Measurements from ENCODE around the gene FER. TPM values are rescaled to one million over a fixed set of nuclear protein-coding genes. Genes with fewer than 3 reads are reported as not detected.

Gene FER
- total and polyA plus RNA-seq, 10 of the 15 experiments (the other 5 are each of a cell fraction or from before 2014, with no cell fraction given) = 4.4 to 19.1 (median 9.6) TPM

- TF ChIP-seq NKRF (conservative IDR thresholded peaks at IDR 0.05) (no peak), HCFC1 (IDR thresholded peaks at IDR 0.05; ENCODE audit: low read length) (no peak), SREBF1 (IDR thresholded peaks at IDR 0.05; ENCODE audit: low read length) (no peak)
Measured at GRCh38 chr5:108728566-108729241, 19.0 kb upstream of the FER start (continued).

GRCh38 chr5:108729242-108729615 is 18.5 kb upstream of the FER start:
- H3K79me2 ChIP-seq (ENCODE audit: control insufficient read depth, insufficient read depth, low read length) = peaks cover 1% of the 10 kb centered on the region; the same call in 1 of the 2 replicates
- H3K27me3 ChIP-seq (replicated peaks in 1 of 2; ENCODE audit: control insufficient read depth in 2 of 2, insufficient read depth in 2 of 2, low read length in 1 of 2) = no peaks in the 10 kb centered on the region
- 98% methylated on average over 8 of the region's 8 CpGs for WGBS (ENCODE audit: insufficient coverage, insufficient replicate concordance, low lambda C conversion rate, missing lambda C conversion rate)
- peak overlapping the region; percentile 67; the same call in 1 of the 2 replicates for H3K4me3 ChIP-seq
- SMC1A ChIA-PET (ENCODE audit: uncharacterized antibody, unreplicated experiment) = interaction anchor here (0.6 to 5.2 kb wide), 15 partner anchors 12 to 862 kb away, joined by 3 to 40 read pairs (median 4); partner anchors contain the start of gene FER
- H3K9ac ChIP-seq (ENCODE audit: control insufficient read depth, insufficient read depth, low read length) = no peak overlapping the region
- intact Hi-C loops (cut with micrococcal nuclease; ENCODE audit: unreplicated experiment) = loop anchor here (5.0 to 10.0 kb wide), 2 partner anchors 207 to 676 kb away; partner anchors contain the start of gene PJA2
- ATAC-seq (no peak), DNase-seq (ENCODE audit: low read depth, low spot score) (no peak), FAIRE-seq (no peak)
- H3K36me3 ChIP-seq (ENCODE audit: control insufficient read depth in 2 of 2, insufficient read depth in 2 of 2, low read length in 1 of 2) = no peaks in the 10 kb centered on the region
- RAD21 ChIA-PET (ENCODE audit: unreplicated experiment) = interaction anchor here (0.6 to 4.7 kb wide), 17 partner anchors 11 to 1341 kb away, joined by 3 to 32 read pairs (median 4); partner anchors contain the start of gene FER
- no peaks in the 10 kb centered on the region for H3K9me3 ChIP-seq (replicated peaks; ENCODE audit: control insufficient read depth, insufficient read depth, low read length)
- H4K20me1 ChIP-seq (ENCODE audit: control insufficient read depth, insufficient read depth) = no peaks in the 10 kb centered on the region
- peak overlapping the region; percentile 22 for H2AFZ ChIP-seq (ENCODE audit: control insufficient read depth, low read depth, low read length)
- POLR2A ChIA-PET = interaction anchor here (0.5 to 4.5 kb wide), 12 partner anchors 8 to 1455 kb away, joined by 3 to 42 read pairs (median 5); partner anchors contain the start of gene FER
- CTCF ChIA-PET = interaction anchor here (0.6 to 3.1 kb wide), 11 partner anchors 10 to 680 kb away, joined by 3 to 14 read pairs (median 4); partner anchors contain the start of gene PJA2
- in situ Hi-C loops (cut with MboI) = no loop called here
- peaks cover 28% of the 10 kb centered on the region for H3K4me1 ChIP-seq (ENCODE audit: control insufficient read depth, insufficient read depth, low read length)
- peak overlapping the region; percentile 92; the same call in 1 of the 2 replicates for H3K27ac ChIP-seq (ENCODE audit: control insufficient read depth, insufficient read depth)
- no TSS peak for BruUV-seq (replicated peaks)
- peak overlapping the region; percentile 84 for H3K4me2 ChIP-seq (ENCODE audit: control insufficient read depth, insufficient read depth)
- TF ChIP-seq ZBTB33 (IDR thresholded peaks at IDR 0.05) (no peak), NFYB (IDR thresholded peaks at IDR 0.05; ENCODE audit: insufficient read depth, low read depth, low read length) (no peak), ATF3 (IDR thresholded peaks at IDR 0.05; ENCODE audit: borderline replicate concordance, extremely low read depth, low read depth, low read length) (no peak), ATF7 (IDR thresholded peaks at IDR 0.05; ENCODE audit: low read depth) (no peak), MEF2B (IDR thresholded peaks at IDR 0.05; ENCODE audit: partially characterized antibody, poor library complexity, severe bottlenecking) (no peak), NFXL1 (IDR thresholded peaks at IDR 0.05; ENCODE audit: borderline replicate concordance) (no peak), HDGF (IDR thresholded peaks at IDR 0.05) (no peak), POLR2A (IDR thresholded peaks at IDR 0.05; ENCODE audit: low read depth, low read length) (no peak), KAT2A (conservative IDR thresholded peaks at IDR 0.05; ENCODE audit: control insufficient read depth, low read depth, low read length) (no peak), YY1 (IDR thresholded peaks at IDR 0.05; ENCODE audit: low read depth, low read length) (no peak), MXI1 (IDR thresholded peaks at IDR 0.05; ENCODE audit: low read depth, low read length) (no peak), RBBP5 (conservative IDR thresholded peaks at IDR 0.05) (no peak), RUNX3 (IDR thresholded peaks at IDR 0.05; ENCODE audit: low read length) (no peak), TCF7 (IDR thresholded peaks at IDR 0.05; ENCODE audit: borderline replicate concordance) (no peak), HDAC2 (IDR thresholded peaks at IDR 0.05) (no peak), BCL11A (IDR thresholded peaks at IDR 0.05; ENCODE audit: low read depth, low read length) (no peak)
